Measurements from ENCODE around the gene C19orf12.
A peak's percentile ranks its signal among the peaks of the same experiment; 100 is the strongest.

Gene C19orf12

GRCh38 chr19:29714953-29715700 is at the start of gene C19orf12:
Gene C19orf12, minus strand, starts transcription at chr19:29715261. Its CDS starts 6,848 bp downstream, at chr19:29708413.
- DNase-seq, result peak; percentile 71

GRCh38 chr19:29764361-29764760 is 49.3 kb upstream of the C19orf12 start:
- no peak for DNase-seq

DNA sequence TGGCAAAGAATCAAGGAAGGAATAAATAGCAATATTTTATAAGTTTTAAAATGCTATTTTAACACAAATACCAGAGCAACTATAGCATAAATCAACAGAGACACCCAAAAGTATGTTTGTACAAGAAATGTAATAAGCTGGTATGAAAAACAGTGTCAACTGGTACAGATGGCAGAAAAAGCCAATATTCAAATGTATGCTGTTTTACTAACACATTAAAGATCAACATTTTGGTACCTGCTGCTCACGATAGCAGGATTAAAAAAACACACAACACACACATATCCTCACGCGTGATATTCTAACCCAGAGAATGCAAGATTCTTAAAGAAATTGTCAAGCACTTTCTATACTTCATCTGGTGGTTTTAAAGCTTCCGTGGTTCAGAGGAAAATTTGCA is 48.1 kb upstream of the C19orf12 start:
- no peak for DNase-seq

- DNase-seq, result no peak
Measured at GRCh38 chr19:29761575-29762232, 46.6 kb upstream of the C19orf12 start.

DNA sequence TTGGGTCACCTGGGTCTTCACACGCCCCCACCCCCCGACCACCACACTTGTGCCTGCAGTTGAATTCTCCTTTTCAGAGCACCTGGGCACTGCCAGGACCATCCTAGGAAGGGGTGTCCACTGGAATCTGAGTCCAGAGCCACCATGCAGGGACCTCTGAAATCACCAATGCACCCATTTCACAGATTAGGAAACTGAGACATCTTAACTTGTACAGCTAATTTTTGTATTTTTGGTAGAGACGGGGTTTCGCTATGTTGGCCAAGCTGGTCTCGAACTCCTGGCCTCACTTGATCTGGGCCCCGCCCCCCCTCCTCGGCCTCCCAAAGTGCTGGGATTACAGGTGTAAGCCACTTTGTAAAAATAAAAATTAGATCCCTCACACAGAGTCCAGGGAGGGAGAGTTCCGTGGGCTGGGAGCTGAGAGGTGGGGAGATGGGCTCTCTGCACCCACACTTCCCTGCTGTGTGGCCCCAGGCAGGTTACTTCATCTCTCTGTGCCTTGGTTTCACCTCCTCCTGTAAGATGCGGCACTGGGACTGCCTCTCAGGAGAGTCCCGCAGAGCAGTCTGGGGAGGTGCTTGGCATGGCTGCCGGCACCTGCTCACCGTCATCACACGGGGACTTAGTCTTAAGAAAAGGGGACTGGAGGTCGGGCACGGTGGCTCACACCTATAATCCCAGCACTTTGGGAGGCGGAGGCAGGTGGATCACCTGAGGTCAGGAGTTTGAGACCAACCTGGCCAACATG is 45.9 kb upstream of the C19orf12 start:
- DNase-seq, result no peak

- DNase-seq, result no peak
Measured at GRCh38 chr19:29759359-29759758, 44.3 kb upstream of the C19orf12 start.

- DNase-seq, result no peak
Measured at GRCh38 chr19:29758863-29759262, 43.8 kb upstream of the C19orf12 start.

- no peak for DNase-seq
Measured at GRCh38 chr19:29757551-29757950, 42.5 kb upstream of the C19orf12 start.

DNA sequence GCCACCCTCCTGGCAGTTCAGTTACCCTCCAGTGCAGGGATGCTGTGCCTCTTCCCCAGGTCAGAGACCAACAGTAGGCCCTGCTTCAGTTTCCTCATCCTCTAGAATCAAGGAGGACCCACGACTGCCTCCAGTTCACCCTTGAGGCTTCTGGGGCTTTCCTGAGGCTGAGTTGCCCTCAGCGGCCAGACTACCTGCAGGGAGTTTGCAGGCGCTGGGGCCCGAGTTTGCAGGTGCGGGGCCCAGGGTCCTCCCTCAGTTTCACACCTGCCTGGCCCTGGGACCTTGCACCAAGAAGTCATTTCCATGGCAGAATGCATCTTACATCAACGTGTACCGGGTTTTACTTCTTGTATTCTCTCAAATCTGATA is 38.9 kb upstream of the C19orf12 start:
- no peak for DNase-seq

DNA sequence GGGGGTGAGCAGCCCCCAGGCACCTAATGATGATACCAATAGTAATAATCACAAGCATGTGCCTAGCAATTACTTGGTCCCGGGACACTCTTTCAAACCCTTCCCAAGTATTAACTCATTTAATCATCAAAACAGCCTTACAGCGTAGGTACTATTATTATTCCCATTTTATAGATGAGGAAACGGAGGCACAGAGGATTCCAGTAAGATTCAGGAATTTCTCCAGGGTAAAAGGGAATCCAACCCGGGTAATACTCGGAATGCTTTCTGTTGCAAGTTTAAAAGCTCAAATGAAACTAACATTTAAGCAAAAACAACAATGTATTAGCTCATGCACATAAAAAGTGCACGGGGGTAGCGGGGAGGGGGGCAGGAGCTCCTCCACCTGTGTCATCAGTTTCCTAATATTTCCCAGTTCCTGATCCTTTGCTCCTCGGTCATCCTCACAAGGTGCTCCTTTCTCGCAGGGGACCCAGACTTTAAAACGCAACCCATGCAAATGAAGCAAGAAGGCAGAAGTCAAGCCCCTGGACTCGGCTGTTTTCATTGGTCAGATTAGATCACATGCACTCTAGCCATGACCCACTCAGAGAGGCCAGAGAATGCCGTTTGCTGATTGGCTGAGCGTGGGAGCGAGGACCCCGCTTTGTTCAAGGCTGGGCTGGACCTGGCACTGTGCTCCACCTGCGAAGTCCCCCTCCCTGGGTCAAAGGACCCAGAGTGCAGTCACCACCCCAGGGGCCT is 38.3 kb upstream of the C19orf12 start:
- no peak for DNase-seq

GRCh38 chr19:29752450-29753025 is 37.5 kb upstream of the C19orf12 start:
- DNase-seq, result no peak

GRCh38 chr19:29751932-29752331 is 36.9 kb upstream of the C19orf12 start:
- no peak for DNase-seq

GRCh38 chr19:29750001-29750400 is 34.9 kb upstream of the C19orf12 start:
- no peak for DNase-seq

GRCh38 chr19:29748996-29749849 is 34.2 kb upstream of the C19orf12 start:
- no peak for DNase-seq

GRCh38 chr19:29745253-29745652 is 30.2 kb upstream of the C19orf12 start:
- no peak for DNase-seq

DNA sequence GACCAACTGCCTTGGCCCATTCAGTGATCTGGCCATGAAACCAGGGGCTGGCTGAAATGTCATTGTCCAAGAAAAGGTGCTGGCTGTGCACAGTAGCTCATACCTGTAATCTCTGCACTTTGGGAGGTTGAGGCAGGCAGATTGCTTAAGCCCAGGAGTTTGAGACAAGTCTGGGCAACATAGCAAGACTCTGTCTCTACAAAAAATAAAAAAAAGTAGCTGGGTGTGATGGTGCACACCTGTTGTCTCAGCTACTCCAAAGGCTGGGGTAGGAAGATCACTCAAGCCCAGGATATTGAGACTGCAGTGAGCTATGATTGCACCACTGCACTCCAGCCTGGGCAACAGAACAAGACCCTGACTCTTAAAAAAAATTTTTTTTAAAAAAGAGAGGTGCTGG is 28.6 kb upstream of the C19orf12 start:
- DNase-seq, result no peak

DNA sequence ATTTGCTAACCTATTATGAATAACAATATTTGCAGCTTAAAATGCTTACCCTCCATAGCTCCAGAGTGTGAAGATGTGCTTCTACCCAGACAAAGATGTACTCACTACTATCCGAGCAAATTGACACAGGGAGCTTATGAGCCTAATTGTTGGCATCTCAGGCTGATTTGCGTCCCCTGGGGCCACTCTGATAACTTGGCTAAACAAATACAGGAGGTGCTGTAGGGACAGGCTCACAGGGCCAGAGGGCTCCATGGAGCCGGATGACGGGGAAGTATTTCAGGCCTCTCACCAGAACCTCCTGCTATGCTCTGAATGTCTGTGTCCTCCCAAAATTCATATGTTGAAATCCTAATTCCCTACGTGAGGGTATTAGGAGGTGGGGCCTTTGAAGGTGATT is 26.7 kb upstream of the C19orf12 start:
- no peak for DNase-seq

DNA sequence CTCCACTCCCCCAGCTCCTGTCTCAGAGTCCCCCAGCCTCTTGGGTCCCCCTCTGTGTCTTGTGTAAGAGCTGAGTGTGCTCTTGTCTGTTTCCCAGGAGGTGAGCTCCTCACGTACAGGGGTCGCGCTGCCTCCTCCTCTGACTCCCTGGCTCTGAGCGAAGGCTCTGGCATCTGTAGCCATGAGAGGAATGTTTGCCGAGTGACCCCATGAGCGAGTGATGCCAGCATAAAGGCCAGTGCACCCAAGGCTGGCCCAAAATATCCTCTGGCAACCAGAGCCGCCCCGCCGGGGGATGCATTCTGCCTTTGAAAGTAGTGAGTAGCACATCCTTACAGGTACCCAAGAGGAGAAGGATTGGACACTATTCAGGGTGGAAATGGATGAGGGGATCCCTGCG is 26.2 kb upstream of the C19orf12 start:
- no peak for DNase-seq

- no peak for DNase-seq
Measured at GRCh38 chr19:29737461-29738000, 22.5 kb upstream of the C19orf12 start.

DNA sequence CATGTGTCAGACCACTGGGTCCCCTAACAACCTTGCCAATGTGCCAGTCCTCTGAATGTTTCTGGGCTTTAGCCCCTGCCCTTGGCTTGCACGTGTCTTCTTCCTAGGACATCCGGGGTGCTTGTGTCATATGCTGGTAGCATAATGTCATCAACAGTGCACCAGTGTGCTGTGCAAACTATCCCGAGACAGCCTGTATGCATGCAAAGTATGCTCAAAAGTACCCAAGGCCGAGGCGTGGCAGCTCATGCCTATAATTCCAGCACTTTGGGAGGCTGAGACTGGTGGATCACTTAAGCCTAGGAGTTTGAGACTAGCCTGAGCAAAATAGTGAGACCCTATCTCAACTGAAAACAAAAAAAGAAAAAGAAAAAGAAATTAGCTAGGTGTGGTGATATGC is 20.8 kb upstream of the C19orf12 start:
- no peak for DNase-seq

GRCh38 chr19:29731331-29731850 is 16.3 kb upstream of the C19orf12 start:
- no peak for DNase-seq
